HG03175 (cell line): ENCODE results near the gene PTPRN2.
"Not testable (repeated sequence)": the region's sequence is repeated elsewhere in the genome, so short reads cannot be mapped to it uniquely, and the experiment has no call there.

Experiments used
- ATAC-seq: cut with Tn5 transposase; IDR thresholded peaks from one replicate; pipeline ENCODE4 v1.9.1; 2021; ENCODE audit warnings: mild to moderate bottlenecking, moderate library complexity; ENCODE audit not compliant: unreplicated experiment

Gene PTPRN2

GRCh38 chr7:157984423-157985163 lies 603.0 kb downstream of the PTPRN2 start:
- no peak for ATAC-seq

- no peak for ATAC-seq
Measured at GRCh38 chr7:157983502-157984422, 603.9 kb downstream of the PTPRN2 start.

- ATAC-seq = no peak
Measured at GRCh38 chr7:157981778-157982177, 605.8 kb downstream of the PTPRN2 start.

GRCh38 chr7:157980774-157981173 lies 606.8 kb downstream of the PTPRN2 start:
- no peak for ATAC-seq

GRCh38 chr7:157980341-157980731 lies 607.3 kb downstream of the PTPRN2 start:
- not testable (repeated sequence) for ATAC-seq

GRCh38 chr7:157979636-157980340 lies 607.8 kb downstream of the PTPRN2 start:
- no peak for ATAC-seq

- no peak for ATAC-seq
Measured at GRCh38 chr7:157978766-157979165, 608.9 kb downstream of the PTPRN2 start.

- ATAC-seq = no peak
Measured at GRCh38 chr7:157977717-157978496, 609.7 kb downstream of the PTPRN2 start.

GRCh38 chr7:157977306-157977705 lies 610.3 kb downstream of the PTPRN2 start:
- ATAC-seq = no peak

GRCh38 chr7:157976406-157976805 lies 611.2 kb downstream of the PTPRN2 start:
- no peak for ATAC-seq

GRCh38 chr7:157975401-157976372 lies 611.9 kb downstream of the PTPRN2 start:
- ATAC-seq = no peak

GRCh38 chr7:157974678-157975230 lies 612.9 kb downstream of the PTPRN2 start:
- ATAC-seq = no peak

- no peak for ATAC-seq
Measured at GRCh38 chr7:157973971-157974677, 613.5 kb downstream of the PTPRN2 start.

- ATAC-seq = no peak
Measured at GRCh38 chr7:157972914-157973313, 614.7 kb downstream of the PTPRN2 start.

GRCh38 chr7:157971501-157971900 lies 616.1 kb downstream of the PTPRN2 start:
- ATAC-seq = no peak

- ATAC-seq = no peak
Measured at GRCh38 chr7:157970744-157971143, 616.9 kb downstream of the PTPRN2 start.

GRCh38 chr7:157969995-157970394 lies 617.6 kb downstream of the PTPRN2 start:
- no peak for ATAC-seq

GRCh38 chr7:157966490-157966889 lies 621.1 kb downstream of the PTPRN2 start:
- ATAC-seq = no peak
